Measurements from ENCODE around the gene GPD1. TPM values are rescaled to one million over a fixed set of nuclear protein-coding genes. Genes with fewer than 3 reads are reported as not detected.
A peak's percentile ranks its signal among the peaks of the same experiment; 100 is the strongest.

GPD1 gene
- total RNA-seq, 2 experiments from 2014 or later: 0.16 to 0.20 TPM

DNA sequence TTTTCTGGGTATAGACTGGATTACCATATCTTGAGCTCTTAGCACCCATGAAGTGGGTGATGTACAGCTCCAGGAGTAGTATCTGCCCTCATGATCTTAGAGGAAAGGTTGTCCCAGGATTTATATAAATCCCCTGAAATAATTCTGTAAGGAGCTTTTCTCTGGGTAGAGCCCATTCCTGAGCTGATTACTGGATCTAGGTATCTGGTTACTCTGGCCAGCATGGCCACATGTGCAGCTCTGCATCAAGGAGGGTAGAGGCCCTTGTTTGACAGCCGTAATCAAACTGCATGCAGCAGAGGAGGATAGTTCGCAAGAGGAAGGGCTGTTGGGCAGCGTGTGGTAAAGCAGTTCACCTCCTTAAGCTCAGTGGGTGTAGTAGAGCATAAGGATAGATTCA is 16.7 kb downstream of the GPD1 start:
- no peaks in the 10 kb centered on the region for H3K27me3 Mint-ChIP-seq
- peaks cover 20% of the 10 kb centered on the region for H3K36me3 Mint-ChIP-seq (ENCODE audit: low read depth)
- no peak overlapping the region for H3K27ac Mint-ChIP-seq
- TF ChIP-seq, protein P1, sequence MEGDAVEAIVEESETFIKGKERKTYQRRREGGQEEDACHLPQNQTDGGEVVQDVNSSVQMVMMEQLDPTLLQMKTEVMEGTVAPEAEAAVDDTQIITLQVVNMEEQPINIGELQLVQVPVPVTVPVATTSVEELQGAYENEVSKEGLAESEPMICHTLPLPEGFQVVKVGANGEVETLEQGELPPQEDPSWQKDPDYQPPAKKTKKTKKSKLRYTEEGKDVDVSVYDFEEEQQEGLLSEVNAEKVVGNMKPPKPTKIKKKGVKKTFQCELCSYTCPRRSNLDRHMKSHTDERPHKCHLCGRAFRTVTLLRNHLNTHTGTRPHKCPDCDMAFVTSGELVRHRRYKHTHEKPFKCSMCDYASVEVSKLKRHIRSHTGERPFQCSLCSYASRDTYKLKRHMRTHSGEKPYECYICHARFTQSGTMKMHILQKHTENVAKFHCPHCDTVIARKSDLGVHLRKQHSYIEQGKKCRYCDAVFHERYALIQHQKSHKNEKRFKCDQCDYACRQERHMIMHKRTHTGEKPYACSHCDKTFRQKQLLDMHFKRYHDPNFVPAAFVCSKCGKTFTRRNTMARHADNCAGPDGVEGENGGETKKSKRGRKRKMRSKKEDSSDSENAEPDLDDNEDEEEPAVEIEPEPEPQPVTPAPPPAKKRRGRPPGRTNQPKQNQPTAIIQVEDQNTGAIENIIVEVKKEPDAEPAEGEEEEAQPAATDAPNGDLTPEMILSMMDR (IDR thresholded peaks at IDR 0.05): no peak
- H3K9me3 Mint-ChIP-seq: no peaks in the 10 kb centered on the region
- peaks cover 24% of the 10 kb centered on the region for H3K4me1 Mint-ChIP-seq (ENCODE audit: low read depth)
- no peak for DNase-seq
- intact Hi-C loops (cut with micrococcal nuclease): no loop called here
- no peak overlapping the region for H3K4me3 Mint-ChIP-seq
- ATAC-seq: no peak
- CTCF ChIA-PET: interaction anchor here (1.4 to 7.6 kb wide), 4 partner anchors 9 to 55 kb away, joined by 3 to 54 read pairs (median 6); partner anchors contain the start of gene COX14
- POLR2A ChIA-PET: interaction anchor here (0.6 to 1.4 kb wide), 4 partner anchors 8 to 324 kb away, joined by 3 to 4 read pairs (median 4); partner anchors contain the start of gene COX14

DNA sequence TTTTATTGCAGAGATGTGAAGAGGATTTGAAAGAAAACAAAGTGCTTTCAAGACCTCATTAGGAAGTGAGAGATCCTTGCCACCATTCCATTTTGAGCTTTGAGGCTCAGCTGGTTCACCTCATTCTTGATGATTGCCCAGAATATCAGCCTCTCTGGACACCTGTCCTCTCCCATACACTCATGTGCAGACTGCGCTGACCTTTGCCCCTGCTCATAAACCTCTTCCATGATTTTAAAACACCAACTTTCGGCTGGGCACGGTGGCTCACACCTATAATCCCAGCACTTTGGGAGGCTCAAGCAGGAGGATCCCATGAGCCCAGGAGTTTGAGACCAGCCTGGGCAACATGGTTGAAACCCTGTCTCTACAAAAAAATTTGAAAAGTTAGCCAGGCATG is 17.1 kb downstream of the GPD1 start:
- TF ChIP-seq, protein P1 (IDR thresholded peaks at IDR 0.05): no peak
- intact Hi-C loops (cut with micrococcal nuclease): no loop called here
- Mint-ChIP-seq H3K36me3 (ENCODE audit: low read depth) (peaks cover 17% of the 10 kb centered on the region), H3K27me3 (no peaks in the 10 kb centered on the region), H3K4me3 (no peak overlapping the region), H3K27ac (no peak overlapping the region), H3K9me3 (no peaks in the 10 kb centered on the region), H3K4me1 (ENCODE audit: low read depth) (peaks cover 24% of the 10 kb centered on the region)
- no peak for DNase-seq
- POLR2A ChIA-PET: interaction anchor here (0.6 to 1.4 kb wide), 4 partner anchors 9 to 325 kb away, joined by 3 to 4 read pairs (median 4); partner anchors contain the start of gene COX14
- no peak for ATAC-seq
- CTCF ChIA-PET: interaction anchor here (1.4 to 7.6 kb wide), 3 partner anchors 10 to 12 kb away, joined by 3 to 54 read pairs (median 7); partner anchors contain the start of gene COX14

DNA sequence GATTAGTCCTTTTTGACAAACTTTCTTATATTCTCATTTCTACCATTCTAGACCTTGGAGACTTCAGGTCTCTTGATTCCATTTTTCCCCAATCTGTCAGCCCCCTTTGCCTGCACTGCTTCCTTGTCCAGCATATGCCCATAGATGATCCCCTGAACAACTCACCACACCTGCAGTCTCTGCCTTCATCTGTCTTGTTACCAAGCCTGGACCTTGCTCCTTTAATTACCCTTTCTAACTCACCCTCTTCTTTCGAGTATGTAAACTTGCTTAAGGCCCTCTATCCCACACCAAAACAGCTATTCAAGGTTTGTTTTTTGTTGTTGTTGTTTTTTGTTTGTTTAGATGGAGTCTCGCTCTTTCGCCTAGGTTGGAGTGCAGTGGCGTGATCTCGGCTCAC is 17.8 kb downstream of the GPD1 start:
- ATAC-seq (no peak), DNase-seq (no peak)
- H3K4me3 Mint-ChIP-seq: no peak overlapping the region
- POLR2A ChIA-PET: interaction anchor here (4.6 kb wide), 1 partner anchor 9 kb away, joined by 23 read pairs; the partner anchor contains the start of gene COX14
- peaks cover 15% of the 10 kb centered on the region for H3K36me3 Mint-ChIP-seq (ENCODE audit: low read depth)
- H3K27me3 Mint-ChIP-seq: no peaks in the 10 kb centered on the region
- H3K4me1 Mint-ChIP-seq (ENCODE audit: low read depth): peaks cover 19% of the 10 kb centered on the region
- H3K9me3 Mint-ChIP-seq: no peaks in the 10 kb centered on the region
- CTCF ChIA-PET: interaction anchor here (1.4 to 7.6 kb wide), 3 partner anchors 9 to 11 kb away, joined by 3 to 54 read pairs (median 7); partner anchors contain the start of gene COX14
- peak overlapping the region; percentile 36 for H3K27ac Mint-ChIP-seq
- intact Hi-C loops (cut with micrococcal nuclease): no loop called here
- TF ChIP-seq, protein P1 (IDR thresholded peaks at IDR 0.05): no peak

DNA sequence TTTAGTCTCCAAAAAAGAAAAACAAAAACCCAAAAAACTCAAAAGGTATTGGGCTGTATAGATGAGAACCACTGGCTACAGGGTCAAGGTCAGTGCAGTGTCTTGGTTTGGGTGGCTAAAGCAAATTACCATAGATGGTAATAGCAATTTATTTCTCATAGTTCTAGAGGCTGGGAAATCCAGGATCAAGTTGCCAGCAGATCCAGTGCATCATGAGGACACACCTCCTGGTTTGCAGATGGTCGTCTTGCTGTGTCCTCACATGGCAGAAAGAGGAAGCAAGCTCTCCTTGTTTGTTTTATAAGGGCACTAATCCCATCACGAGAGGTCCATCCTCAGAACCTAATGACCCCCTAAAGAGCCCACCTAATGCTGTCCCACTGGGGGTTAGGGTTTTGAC is 19.4 kb downstream of the GPD1 start:
- ChIA-PET CTCF (interaction anchor here (0.7 to 7.6 kb wide), 3 partner anchors 9 to 53 kb away, joined by 4 to 54 read pairs (median 5); partner anchors contain the start of gene COX14), POLR2A (interaction anchor here (1.1 to 4.6 kb wide), 3 partner anchors 9 to 20 kb away, joined by 3 to 23 read pairs (median 3); partner anchors contain the start of gene COX14)
- no peak for DNase-seq
- H3K9me3 Mint-ChIP-seq: no peaks in the 10 kb centered on the region
- H3K27ac Mint-ChIP-seq: peak overlapping the region; percentile 26
- H3K4me3 Mint-ChIP-seq: no peak overlapping the region
- no peak for ATAC-seq
- TF ChIP-seq, protein P1 (IDR thresholded peaks at IDR 0.05): no peak
- peaks cover 15% of the 10 kb centered on the region for H3K4me1 Mint-ChIP-seq (ENCODE audit: low read depth)
- no peaks in the 10 kb centered on the region for H3K27me3 Mint-ChIP-seq
- H3K36me3 Mint-ChIP-seq (ENCODE audit: low read depth): peaks cover 11% of the 10 kb centered on the region
- intact Hi-C loops (cut with micrococcal nuclease): loop anchor here (1.0 kb wide), 1 partner anchor 14 kb away; no protein-coding TSS in a partner anchor

DNA sequence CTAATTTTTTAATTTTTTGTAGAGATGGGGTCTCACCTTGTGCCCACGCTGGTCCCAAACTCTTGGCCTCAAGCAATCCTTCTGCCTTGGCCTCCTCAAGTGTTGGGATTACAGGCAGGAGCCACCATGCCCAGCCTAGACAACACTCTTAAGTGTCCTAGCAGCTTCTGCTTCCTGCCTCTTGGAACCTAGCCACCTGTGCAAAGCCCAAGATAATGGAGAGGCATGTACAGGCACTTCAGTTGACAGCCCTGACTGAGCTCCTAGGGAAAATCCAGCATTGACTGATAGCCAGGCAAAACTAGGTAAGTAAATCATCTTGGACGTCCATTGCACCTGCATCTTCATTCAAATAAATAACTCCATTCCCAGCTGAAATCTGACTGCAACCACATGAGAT is 23.7 kb downstream of the GPD1 start:
- H3K27ac Mint-ChIP-seq: peak overlapping the region; percentile 16
- H3K9me3 Mint-ChIP-seq: no peaks in the 10 kb centered on the region
- POLR2A ChIA-PET: interaction anchor here (0.9 to 1.1 kb wide), 2 partner anchors 14 to 18 kb away, joined by 3 to 4 read pairs; no protein-coding TSS in a partner anchor
- H3K36me3 Mint-ChIP-seq (ENCODE audit: low read depth): peaks cover 20% of the 10 kb centered on the region
- CTCF ChIA-PET: interaction anchor here (3.7 to 6.7 kb wide), 2 partner anchors 15 to 49 kb away, joined by 24 to 57 read pairs; partner anchors contain the start of gene COX14
- TF ChIP-seq, protein P1 (IDR thresholded peaks at IDR 0.05): no peak
- ATAC-seq (no peak), DNase-seq (no peak)
- no peak overlapping the region for H3K4me3 Mint-ChIP-seq
- no peaks in the 10 kb centered on the region for H3K27me3 Mint-ChIP-seq
- intact Hi-C loops (cut with micrococcal nuclease): no loop called here
- peaks cover 12% of the 10 kb centered on the region for H3K4me1 Mint-ChIP-seq (ENCODE audit: low read depth)

Measured in activated CD8-positive, alpha-beta T cell treated with anti-CD3 and anti-CD28 coated beads for 36 hours (primary cell).